ENCODE measurements around the gene CCR6. TPM values are rescaled to one million over a fixed set of nuclear protein-coding genes. Genes with fewer than 3 reads are reported as not detected.

CCR6 gene
- total RNA-seq, 1 donor from 2014 or later: not detected

DNA sequence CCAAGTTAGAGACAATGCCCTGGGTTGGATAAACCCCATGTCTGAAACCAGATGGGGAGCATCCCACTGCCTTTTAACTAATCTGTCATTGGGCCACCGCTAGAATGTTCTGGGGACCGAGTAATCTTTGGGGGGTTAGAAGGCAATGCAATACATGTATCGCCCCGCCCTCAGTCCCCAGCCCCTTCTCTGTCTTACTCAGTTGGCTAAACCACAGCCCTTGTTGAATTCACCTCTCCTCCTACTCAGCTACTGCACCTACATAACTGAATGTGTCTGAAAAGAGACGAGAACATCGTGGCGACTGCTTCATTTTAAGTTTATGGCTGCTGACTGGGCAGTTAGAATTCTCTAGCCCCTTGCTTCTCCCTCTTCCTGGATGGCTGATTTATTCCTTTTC is 15.1 kb upstream of the CCR6 start:
- Mint-ChIP-seq H3K27me3 (peaks cover 20% of the 10 kb centered on the region), H3K9me3 (no peaks in the 10 kb centered on the region), H3K27ac (no peak overlapping the region), H3K36me3 (no peaks in the 10 kb centered on the region), H3K4me3 (no peak overlapping the region), H3K4me1 (ENCODE audit: unreplicated experiment) (no peaks in the 10 kb centered on the region)
- DNase-seq (ENCODE audit: extremely low spot score, unreplicated experiment): no peak
- no peak for TF ChIP-seq CTCF (conservative IDR thresholded peaks at IDR 0.05)

DNA sequence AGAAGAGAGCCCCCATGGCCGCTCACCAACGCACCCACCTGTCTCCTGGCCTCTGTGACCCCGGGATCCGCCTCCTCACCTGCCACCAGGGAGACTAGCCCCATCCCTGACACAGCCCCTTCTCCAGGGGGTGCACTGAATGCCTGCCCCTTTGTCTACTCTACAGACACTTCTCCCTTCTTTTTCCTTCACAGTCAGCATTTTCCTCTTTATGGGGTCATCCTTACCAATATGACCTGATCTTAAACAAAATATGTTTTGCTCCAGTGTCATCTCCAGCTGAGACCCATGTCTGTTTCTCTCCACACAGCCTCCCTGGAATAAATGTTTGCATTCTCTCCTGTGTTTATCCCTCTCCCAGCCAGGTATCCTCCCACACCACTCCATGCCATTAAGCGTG is 14.6 kb upstream of the CCR6 start:
- no peaks in the 10 kb centered on the region for H3K9me3 Mint-ChIP-seq
- H3K36me3 Mint-ChIP-seq: no peaks in the 10 kb centered on the region
- H3K4me1 Mint-ChIP-seq (ENCODE audit: unreplicated experiment): no peaks in the 10 kb centered on the region
- H3K27me3 Mint-ChIP-seq: peaks cover 20% of the 10 kb centered on the region
- H3K27ac Mint-ChIP-seq: no peak overlapping the region
- TF ChIP-seq CTCF (conservative IDR thresholded peaks at IDR 0.05): no peak
- DNase-seq (ENCODE audit: extremely low spot score, unreplicated experiment): no peak
- H3K4me3 Mint-ChIP-seq: no peak overlapping the region

GRCh38 chr6:167109651-167110050 is 13.2 kb upstream of the CCR6 start:
- TF ChIP-seq CTCF (conservative IDR thresholded peaks at IDR 0.05): no peak
- Mint-ChIP-seq H3K9me3 (no peaks in the 10 kb centered on the region), H3K36me3 (no peaks in the 10 kb centered on the region), H3K4me1 (ENCODE audit: unreplicated experiment) (no peaks in the 10 kb centered on the region), H3K4me3 (no peak overlapping the region), H3K27ac (no peak overlapping the region), H3K27me3 (peaks cover 25% of the 10 kb centered on the region)
- DNase-seq (ENCODE audit: extremely low spot score, unreplicated experiment): no peak

DNA sequence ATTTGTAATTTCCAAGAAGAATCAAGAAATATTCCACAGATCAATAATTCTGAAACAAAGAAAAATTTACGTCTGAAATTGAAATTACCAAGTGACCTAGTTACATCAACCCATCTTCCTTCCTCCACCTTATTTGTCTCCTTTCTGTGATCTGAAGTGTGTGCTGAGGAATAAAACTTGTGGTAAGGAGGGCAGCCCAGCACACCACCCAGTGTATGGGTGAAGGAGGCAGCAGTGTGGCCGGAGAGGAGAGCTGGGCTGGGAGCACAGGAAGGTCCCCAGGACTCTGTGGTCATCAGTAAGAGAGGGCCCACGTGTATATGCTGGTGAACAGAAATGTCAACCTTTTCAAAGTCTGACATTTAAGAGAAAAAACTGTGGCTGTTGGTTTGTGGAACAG is 11.3 kb upstream of the CCR6 start:
- H3K4me1 Mint-ChIP-seq (ENCODE audit: unreplicated experiment): peaks cover 10% of the 10 kb centered on the region
- H3K27ac Mint-ChIP-seq: no peak overlapping the region
- H3K4me3 Mint-ChIP-seq: no peak overlapping the region
- H3K36me3 Mint-ChIP-seq: no peaks in the 10 kb centered on the region
- no peak for TF ChIP-seq CTCF (conservative IDR thresholded peaks at IDR 0.05)
- DNase-seq (ENCODE audit: extremely low spot score, unreplicated experiment): no peak
- no peaks in the 10 kb centered on the region for H3K9me3 Mint-ChIP-seq
- peaks cover 33% of the 10 kb centered on the region for H3K27me3 Mint-ChIP-seq

- Mint-ChIP-seq H3K27ac (no peak overlapping the region), H3K9me3 (no peaks in the 10 kb centered on the region), H3K4me1 (ENCODE audit: unreplicated experiment) (peaks cover 10% of the 10 kb centered on the region), H3K4me3 (no peak overlapping the region), H3K36me3 (no peaks in the 10 kb centered on the region), H3K27me3 (peaks cover 33% of the 10 kb centered on the region)
- DNase-seq (ENCODE audit: extremely low spot score, unreplicated experiment): no peak
- TF ChIP-seq CTCF (conservative IDR thresholded peaks at IDR 0.05): no peak
Observed at GRCh38 chr6:167112421-167112820, 10.5 kb upstream of the CCR6 start.
